Measurements from ENCODE around the gene CUEDC1.
"Not testable (repeated sequence)": the region's sequence is repeated elsewhere in the genome, so short reads cannot be mapped to it uniquely, and the experiment has no call there.

Gene CUEDC1

GRCh38 chr17:57862694-57863667, 92.2 kb downstream of the CUEDC1 start:
- DNase-seq (ENCODE audit: low spot score) = no peak
- no peak for FAIRE-seq

GRCh38 chr17:57861790-57862693, 93.2 kb downstream of the CUEDC1 start:
- FAIRE-seq (peak; percentile 22), DNase-seq (ENCODE audit: low spot score) (peak; percentile 73)

- FAIRE-seq (peak; percentile 76), DNase-seq (ENCODE audit: low spot score) (peak; percentile 87)
These were observed 94.0 kb downstream of the CUEDC1 start for GRCh38 chr17:57861000-57861789.

GRCh38 chr17:57860414-57860999, 94.7 kb downstream of the CUEDC1 start:
- DNase-seq (ENCODE audit: low spot score) = peak; percentile 39
- no peak for FAIRE-seq

GRCh38 chr17:57859601-57860413, 95.4 kb downstream of the CUEDC1 start:
- no peak for FAIRE-seq
- no peak for DNase-seq (ENCODE audit: low spot score)

GRCh38 chr17:57858838-57859237, 96.4 kb downstream of the CUEDC1 start:
- no peak for DNase-seq (ENCODE audit: low spot score)
- no peak for FAIRE-seq

GRCh38 chr17:57856792-57857620, 98.2 kb downstream of the CUEDC1 start:
- DNase-seq (ENCODE audit: low spot score) = no peak
- no peak for FAIRE-seq

- no peak for FAIRE-seq
These were observed 99.7 kb downstream of the CUEDC1 start for GRCh38 chr17:57855391-57856035.

GRCh38 chr17:57853695-57854094, 101.5 kb downstream of the CUEDC1 start:
- no peak for FAIRE-seq
- no peak for DNase-seq (ENCODE audit: low spot score)

More at GRCh38 chr17:57855391-57856035, 99.7 kb downstream of the CUEDC1 start:
- DNase-seq (ENCODE audit: low spot score) = no peak

- FAIRE-seq (no peak), DNase-seq (ENCODE audit: low spot score) (no peak)
These were observed 102.3 kb downstream of the CUEDC1 start for GRCh38 chr17:57852955-57853328.

- no peak for DNase-seq (ENCODE audit: low spot score)
- FAIRE-seq = no peak
These were observed 102.9 kb downstream of the CUEDC1 start for GRCh38 chr17:57852092-57852954.

GRCh38 chr17:57849874-57850754, 105.1 kb downstream of the CUEDC1 start, which contains the start of gene MRPS23:
Gene MRPS23, minus strand, starts transcription at chr17:57850044. Its CDS starts 34 bp downstream, at chr17:57850010.
- DNase-seq (ENCODE audit: low spot score) = peak; percentile 95
- peak; percentile 82 for FAIRE-seq

- FAIRE-seq = no peak
- DNase-seq (ENCODE audit: low spot score) = no peak
These were observed 105.9 kb downstream of the CUEDC1 start for GRCh38 chr17:57849163-57849873.

- DNase-seq (ENCODE audit: low spot score); FAIRE-seq: not testable (repeated sequence)
These were observed 108.9 kb downstream of the CUEDC1 start for GRCh38 chr17:57846056-57846945.

- DNase-seq (ENCODE audit: low spot score) (no peak), FAIRE-seq (no peak)
These were observed 112.9 kb downstream of the CUEDC1 start for GRCh38 chr17:57842280-57842679.
